HG02623 (cell line): ENCODE results near the gene RNF115.
"Not testable (repeated sequence)": the region's sequence is repeated elsewhere in the genome, so short reads cannot be mapped to it uniquely, and the experiment has no call there.

ENCODE experiments used
- ATAC-seq: cut with Tn5 transposase; IDR thresholded peaks from one replicate; pipeline ENCODE4 v1.9.1; 2021; ENCODE audit warnings: moderate library complexity; ENCODE audit not compliant: unreplicated experiment

Gene RNF115

DNA sequence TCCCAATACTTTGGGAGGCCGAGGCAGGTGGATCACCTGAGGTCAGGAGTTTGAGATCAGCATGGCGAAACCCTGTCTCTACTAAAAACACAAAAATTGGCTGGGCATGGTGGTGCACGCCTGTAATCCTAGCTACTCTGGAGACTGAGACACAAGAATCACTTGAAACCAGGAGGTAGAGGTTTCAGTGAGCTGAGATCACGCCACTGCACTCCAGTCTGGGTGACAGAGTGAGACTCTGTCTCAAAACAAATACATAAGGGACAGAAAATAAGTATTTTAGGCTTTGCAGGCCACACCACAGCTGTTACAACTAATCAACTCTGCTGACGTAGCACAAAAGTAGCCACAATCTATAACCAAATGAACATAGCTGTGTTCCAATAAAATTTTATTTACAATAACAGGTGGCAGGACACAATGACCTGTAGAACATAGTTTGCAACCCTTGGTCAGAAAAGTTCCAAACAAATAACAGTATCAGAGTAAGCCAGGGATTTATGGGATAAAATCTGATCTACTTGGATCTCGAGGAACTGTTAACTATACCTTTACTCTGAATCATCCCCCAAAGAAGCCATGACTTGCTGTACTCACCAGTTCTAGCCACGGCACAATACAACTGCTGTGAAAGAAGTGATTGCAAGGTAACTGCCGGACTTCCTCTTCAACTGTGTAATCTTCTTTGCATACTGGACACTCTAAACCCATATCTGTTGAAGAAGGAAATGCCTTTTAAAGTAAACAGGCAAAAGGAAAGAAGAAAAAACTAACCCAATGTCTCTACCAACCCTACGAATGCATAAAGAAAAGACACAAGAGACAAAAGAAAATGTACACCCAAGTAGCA lies 76.3 kb downstream of the RNF115 start:
- no peak for ATAC-seq

DNA sequence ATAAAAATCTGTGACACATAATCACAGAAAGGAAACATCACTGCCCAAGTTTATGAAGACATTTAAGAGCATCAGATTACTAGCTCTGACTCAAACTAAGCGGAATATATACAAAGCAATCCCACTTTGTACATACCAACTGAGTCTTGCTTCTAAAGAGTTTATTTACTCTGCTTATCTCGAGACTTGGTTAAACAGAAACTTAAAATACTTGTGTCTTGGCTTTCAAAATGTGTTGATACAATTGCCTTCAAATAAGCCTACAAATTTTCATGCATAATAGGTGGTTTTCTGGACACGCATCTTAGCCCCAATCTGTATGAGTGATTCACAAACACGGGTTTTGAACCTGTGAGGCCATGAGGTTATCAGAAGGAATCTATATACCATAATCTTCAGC lies 83.6 kb downstream of the RNF115 start:
- ATAC-seq: no peak

DNA sequence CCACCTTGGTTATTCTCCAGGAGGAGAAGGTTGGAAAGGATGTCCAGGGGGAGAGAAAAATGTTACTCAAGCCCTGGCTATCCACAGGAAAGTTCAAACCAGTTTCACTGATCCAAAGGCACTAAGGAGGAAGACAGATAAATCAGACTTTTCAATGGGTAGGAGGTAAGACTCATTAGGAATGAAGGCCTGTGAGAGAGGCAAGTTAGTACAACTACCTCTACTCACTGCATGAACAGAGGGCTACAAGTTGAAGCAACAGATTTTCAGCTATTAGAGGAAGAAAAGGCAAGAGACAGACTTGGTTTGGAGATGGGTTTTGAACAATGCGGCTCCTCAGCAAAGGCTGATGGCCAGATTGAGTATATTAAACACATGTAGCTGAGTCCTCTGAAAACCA lies 87.7 kb downstream of the RNF115 start:
- no peak for ATAC-seq

DNA sequence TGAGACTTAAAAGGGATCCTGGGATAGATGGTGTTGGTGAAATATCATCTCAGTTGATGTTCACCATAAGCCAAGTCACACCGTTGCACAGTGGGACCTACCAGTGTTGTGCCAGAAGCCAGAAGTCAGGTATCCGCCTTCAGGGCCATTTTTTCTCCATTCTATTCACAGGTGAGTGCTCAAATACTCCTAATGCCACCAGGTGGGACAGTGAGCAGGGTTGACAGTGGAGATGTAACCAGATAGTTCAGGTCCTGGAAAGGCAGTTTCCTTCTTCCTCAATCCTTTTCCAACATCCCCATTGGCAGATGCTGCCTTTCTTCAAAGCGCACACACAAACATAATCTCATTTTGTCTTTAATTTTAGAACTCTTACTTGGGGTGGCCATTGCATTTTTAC lies 93.0 kb downstream of the RNF115 start:
- ATAC-seq: no peak

DNA sequence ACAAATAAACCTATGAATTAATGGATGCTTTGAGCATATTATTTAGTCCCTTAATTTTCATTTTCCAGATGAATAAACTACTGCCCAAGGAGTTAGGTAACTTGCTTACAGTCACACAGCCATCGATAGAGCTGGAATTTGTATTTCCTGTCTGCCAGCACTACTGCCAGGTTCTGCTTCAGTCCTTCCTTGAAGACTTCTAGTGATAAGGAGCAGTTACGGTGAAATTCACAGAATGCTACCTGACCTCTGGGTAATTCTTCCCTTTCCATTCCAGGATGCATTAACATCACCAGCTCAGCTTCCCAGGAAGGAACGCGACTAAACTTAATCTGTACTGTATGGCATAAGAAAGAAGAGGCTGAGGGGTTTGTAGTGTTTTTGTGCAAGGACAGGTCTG lies 93.4 kb downstream of the RNF115 start:
- ATAC-seq: no peak

DNA sequence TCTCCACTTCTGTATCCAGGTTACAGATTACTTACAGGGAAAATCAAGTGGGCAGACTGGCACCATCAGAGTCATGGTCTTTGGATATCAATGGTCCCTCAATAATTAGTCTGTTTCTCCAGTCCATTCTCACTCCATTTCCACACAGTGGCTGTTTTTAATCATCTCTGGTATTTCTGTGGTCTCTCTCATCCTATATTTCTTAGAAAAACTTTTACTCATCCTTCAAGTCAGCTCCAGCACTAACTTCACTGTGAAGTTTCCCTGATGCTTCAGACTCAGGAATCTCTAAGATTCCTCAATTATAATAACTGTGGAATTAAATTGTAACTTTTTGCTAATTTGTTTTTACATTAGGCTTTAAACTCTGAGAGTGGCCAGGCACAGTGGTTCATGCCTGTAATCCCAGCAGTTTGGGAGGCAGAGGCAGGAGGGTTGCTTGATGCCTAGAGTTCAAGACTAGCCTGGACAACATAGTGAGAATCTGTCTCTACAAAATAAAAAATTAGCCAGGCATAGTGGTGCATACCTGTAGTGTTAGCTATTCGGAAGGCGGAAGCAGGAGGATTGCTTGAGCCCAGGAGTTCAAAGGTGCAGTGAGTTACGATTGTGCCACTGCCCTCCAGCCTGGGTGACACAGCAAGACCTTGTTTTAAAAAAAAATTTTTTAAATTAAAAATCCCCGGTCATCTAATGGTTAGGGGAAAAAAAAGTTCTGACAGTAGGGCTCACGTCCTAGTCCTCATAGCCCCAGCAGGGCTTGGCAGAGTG lies 94.0 kb downstream of the RNF115 start:
- no peak for ATAC-seq

DNA sequence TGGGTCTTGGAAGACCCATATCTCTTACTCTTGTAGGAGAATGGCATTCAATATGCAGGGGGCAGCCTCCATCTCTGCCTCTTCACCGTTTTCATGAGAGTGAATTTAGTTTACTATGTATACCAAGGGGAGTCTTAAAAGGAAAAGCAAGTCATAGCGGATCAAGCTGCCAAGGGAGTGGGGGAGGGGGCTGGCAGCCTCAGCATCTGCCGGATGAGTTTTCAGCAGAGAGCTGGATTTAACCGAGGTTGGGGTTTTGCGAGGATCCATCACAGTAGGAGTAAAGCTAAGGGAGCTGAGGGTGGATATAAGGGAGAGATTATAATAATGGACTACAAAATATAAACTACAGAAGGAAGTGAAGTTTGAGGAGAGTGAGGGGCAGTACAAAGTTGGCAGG lies 94.7 kb downstream of the RNF115 start:
- no peak for ATAC-seq

DNA sequence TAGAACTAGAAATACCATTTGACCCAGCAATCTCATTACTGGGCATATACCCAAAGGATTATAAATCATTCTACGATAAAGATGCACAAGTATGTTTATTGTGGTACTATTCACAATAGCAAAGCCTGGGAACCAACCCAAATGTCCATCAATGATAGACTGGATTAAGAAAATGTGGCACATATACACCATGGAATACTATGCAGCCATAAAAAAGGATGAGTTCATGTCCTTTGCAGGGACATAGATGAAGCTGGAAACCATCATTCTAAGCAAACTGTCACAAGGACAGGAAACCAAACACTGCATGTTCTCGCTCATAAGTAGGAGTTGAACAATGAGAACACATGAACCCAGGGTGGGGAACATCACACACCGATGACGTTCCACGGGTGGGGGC lies 97.7 kb downstream of the RNF115 start:
- ATAC-seq: not testable (repeated sequence)

DNA sequence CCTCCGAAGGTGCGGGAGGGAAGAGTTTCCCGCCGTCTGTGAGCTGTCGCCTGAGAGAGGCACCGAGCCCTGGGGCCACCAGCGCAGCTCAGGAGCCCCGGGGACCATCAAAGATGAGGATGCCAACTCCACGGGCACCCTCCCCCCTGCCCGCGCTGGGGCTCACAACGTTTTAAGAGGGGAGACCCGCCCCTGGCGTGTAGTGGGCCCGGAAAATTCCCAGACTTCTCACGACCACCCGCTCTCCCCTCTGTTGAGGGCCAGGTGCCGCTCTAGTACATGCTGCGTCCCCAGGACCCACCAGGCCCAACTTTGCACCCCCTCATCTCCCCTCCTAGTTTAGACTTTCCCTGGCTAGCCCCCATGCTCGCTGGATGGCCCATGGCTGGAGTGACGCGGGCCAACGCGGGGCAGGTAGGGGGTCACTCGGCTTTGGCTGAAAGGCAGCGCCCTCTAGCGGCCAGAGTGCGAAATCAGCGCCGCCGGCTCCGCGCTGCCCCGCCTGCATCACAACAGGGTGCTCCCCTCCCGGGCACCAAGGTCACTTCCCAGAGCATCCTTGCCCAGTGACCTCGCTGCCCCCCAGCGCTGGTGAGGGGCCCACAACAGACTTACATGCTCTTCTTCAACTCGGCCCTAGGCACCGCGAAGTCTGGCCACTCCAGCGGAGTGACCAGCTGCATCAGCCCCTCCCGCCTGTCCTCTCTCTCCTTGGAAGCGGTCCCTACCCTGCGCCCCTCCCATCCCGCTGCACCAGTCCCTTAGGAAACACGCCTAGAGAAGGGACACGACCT lies 102.8 kb downstream of the RNF115 start:
- no peak for ATAC-seq

DNA sequence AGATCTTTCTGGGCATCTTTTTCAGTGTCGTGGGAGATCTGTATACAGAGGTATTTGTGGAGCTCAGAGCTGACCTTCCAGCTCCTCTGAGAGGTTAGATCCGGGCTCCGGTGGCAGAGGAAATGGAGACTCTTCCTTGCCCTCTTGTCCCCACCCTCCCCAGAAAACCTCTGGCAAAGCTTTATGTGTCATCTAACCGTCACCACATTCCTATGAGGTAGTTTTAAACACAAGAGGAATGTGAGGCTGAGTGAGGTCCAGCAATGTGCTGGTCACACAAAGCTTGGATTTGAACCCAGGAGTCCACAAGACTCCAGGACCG lies 103.4 kb downstream of the RNF115 start:
- no peak for ATAC-seq

DNA sequence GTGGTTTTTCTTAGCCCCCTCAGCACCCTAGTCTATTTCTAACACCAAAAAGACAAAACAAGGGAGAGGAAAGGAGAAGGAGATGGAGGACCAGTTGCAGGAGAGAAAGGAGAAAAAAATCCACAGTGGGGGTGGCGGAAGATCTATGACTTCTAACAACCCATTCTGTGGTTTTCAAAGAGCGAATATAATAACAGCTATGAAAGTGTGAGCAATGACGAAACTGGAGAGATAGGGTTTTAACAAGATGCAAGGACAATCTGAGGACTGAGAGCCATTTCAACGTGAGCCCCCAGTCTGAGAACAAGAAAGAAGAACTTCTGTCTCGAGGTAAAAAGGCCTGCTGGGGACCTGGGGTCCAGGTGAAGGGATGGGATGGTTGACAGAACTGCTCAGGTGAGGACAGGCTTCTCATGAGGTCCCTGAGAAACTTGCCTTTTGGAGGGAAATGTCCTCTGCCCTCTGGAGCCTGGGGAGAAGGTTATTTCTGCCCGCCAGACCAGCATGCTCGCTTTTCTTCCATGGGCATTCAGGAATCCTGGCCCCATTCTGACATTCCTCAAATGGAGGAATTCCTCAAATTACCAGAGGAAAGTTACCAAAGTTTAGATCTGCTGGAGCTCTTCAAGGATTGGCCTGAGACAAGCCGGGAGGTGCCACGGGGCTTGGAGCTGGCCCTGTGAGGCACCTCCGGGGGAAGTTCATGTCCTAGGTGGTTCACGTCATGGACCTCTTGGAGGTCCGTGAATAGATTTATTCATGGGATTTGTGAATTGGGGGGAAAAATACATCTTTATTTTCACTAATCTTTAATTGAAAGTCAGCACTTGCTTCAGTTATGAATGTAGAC lies 104.4 kb downstream of the RNF115 start, which contains the start of gene CD160:
TSS of gene CD160 (plus strand) at position 270 of the 850 bp plus-strand sequence. CDS start 8,829 bp downstream, outside the sequence.
- ATAC-seq: no peak

DNA sequence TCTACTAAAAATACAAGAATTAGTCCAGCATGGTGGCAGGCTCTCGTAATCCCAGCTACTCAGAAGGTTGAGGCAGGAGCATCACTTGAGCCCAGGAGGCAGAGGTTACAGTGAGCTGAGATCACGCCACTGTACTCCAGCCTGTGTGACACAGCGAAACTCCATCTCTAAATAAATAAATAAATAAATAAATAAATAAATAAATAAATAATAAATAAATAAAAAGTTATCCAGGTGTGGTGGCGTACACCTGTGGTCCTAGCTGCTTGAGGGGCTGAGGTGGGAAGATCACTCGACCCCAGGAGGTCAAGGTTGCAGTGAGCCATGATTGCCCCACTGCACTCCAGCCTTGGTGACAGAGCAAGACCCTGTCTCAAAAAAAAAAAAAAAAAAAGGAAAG lies 105.4 kb downstream of the RNF115 start:
- ATAC-seq: not testable (repeated sequence)

DNA sequence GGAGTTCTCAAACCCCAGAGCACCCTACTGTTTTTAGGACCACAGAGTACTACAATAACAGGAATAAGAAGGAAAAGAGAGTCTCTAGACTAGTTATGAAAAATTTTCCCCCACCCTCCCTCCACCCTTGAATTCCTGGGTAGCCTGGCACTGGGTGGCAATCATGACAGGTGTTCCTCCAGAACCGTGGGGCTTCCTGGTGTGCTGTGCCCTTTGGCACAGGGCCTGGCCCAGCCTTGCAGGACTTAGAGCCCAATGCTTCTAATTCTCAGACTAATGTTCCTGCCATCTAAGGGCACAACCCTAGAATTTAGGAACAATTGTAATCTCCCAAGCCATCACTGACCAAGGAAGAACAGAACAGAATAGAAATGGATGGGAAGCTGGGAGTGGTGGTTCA lies 106.1 kb downstream of the RNF115 start:
- no peak for ATAC-seq

DNA sequence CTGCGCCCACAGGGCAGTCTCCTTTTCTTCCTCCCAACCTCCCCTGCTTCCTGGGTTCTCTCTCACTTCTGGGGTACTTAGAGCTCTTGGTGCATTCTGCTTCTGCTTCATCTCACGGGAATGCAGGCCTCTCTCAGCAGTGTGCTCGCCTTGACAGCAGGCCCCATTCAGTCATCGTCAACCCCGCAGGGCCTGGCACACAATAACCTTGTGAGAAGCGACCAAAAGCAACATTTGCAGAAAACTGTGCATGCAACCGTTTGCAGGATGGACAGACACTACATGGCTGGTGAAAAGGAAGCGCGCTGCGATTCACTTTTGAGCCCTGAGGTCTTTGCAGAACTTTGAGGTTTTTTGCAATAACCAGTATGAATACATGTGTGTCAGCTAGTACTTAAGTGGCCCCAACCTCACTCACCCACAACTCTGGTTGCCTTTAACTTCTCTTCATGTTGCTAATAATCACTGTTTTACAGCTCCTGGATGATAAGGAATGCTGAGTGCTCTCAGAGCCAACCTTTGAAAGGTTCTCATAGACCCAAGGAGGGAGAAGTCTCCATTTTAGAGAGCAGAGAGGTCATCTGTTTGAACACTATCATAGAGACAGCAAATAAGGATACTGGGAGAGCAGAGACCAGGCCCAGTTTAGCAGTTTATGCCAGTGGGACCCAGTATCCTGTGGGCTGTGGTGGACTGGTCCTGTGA lies 107.1 kb downstream of the RNF115 start:
- ATAC-seq: no peak

DNA sequence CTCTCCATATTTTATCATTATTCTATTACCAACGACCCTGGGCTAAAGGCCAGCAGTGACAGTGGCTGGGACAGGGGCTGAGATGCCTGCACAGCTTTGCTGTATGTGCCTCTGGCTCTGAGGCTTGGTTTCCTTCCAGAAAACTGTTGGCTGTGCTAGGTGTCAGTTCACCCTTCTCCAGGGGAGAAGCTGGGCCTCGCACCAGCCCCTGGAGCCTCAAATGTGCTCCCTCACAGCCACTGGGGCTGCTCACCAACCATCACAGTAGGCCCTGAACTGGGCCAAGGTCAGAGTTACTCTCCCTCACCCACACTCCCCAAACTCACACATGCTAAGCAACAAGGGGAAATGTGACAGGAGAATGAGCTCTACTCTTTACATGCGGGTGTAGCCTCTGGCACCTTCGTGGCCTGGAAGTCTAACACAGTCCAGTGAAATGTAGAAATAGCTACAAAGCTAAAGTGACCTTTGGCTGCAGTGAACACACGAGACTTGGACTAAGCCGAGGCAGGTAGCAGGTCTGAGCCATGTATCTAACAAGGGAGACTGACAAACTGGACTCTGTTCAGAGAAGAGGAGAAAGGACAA lies 109.3 kb downstream of the RNF115 start:
- ATAC-seq: no peak

DNA sequence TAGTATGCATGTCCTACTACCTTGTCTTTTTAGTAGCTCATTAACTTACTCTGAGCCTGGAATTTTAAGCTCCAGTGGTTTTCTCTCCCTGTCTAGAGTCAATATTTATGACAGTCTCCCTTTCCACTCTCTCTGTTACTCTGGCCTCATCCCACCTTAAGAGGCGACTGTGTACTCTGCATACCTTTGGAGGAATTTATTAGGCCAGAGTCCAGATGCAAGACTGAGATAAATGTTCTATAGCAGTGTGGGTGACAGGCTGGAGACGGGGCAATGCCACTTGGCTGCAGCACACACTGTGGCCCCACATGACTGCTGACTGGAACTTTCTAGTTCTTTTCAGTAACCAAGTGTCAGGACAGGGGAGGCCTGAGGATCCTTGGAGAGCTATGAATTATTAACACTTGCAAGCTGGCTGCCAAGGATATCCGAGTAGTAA lies 112.7 kb downstream of the RNF115 start:
- no peak for ATAC-seq

DNA sequence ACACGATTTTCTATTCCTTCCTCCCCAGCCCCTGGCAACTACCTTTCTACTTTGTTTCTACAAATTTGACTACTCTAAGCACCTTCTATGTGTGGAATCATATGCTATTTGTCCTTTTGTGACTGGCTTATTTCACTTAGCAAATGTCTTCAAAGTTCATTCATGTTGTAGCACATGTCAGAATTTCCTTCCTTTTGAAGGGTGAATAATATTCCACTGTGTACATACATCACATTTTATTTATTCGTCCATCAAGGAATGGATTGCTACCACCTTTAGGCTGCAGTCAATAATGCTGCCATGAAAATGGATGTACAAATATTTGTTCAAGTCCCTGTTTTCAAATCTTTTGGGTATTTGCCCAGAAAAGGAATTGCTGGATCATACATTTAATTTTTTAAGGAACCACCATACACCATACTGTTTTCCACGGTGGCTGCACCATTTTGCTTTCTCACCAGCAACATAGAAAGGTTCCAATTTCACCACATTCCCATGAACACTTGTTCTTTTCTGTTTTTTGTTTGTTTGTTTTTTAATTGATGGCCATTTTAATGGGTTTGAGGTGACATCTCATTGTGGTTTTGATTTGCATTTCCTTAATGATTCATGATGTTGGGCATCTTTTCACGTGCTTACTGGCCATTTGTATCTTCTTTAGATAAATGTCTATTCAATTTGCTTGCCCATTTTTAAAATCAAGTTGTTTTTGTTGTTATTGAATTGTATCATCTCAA lies 113.4 kb downstream of the RNF115 start:
- no peak for ATAC-seq

DNA sequence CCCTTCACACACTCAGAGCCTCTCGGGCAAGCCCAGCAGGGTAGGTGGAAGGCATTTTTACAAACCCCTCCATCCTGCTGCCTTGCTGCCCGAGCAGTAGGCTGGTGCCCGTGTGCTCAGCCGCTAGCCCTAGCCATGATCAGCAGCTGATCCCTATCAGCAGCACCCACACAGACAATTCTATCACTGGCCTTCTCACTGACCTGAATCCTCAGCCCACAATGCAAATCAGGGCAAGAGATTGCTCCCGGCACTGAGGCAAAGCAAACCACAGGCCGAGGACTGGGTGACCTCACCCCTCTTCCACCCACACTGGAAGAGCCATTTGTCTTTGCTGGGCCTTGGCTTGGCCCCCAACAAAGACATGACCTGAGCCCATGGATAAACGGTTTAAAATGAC lies 115.8 kb downstream of the RNF115 start:
- ATAC-seq: no peak
